H9 (cell line): ENCODE measurements around the gene PLEKHM3. TPM values are rescaled to one million over a fixed set of nuclear protein-coding genes. Genes with fewer than 3 reads are reported as not detected.

ENCODE experiments used
- DNase-seq: peaks from one replicate; pipeline ENCODE4 v3.0.0-alpha.2; 2017
- H2AFZ ChIP-seq: one replicate; pipeline ENCODE4 v1.6.1; 2013; ENCODE audit warnings: mild to moderate bottlenecking, low read length, control low read depth, moderate library complexity
- H2AK5ac ChIP-seq: 2 replicates; pipeline ENCODE4 v1.6.1; 2013; ENCODE audit warnings: low read length, control low read depth, mixed read lengths; ENCODE audit not compliant: insufficient read length
- H2BK120ac ChIP-seq: one replicate; pipeline ENCODE4 v1.6.1; 2013; ENCODE audit warnings: low read depth, mild to moderate bottlenecking, low read length, control low read depth, inconsistent platforms; ENCODE audit not compliant: poor library complexity, severe bottlenecking
- H2BK12ac ChIP-seq: 2 replicates; pipeline ENCODE4 v1.6.1; 2013; ENCODE audit warnings: low read length, control low read depth, mixed read lengths, low read depth; ENCODE audit not compliant: insufficient read length
- H2BK15ac ChIP-seq: 2 replicates; pipeline ENCODE4 v1.6.1; 2013; ENCODE audit warnings: low read depth, low read length, control low read depth
- H2BK20ac ChIP-seq: one replicate; pipeline ENCODE4 v1.6.1; 2013; ENCODE audit warnings: low read depth, mild to moderate bottlenecking, low read length, control low read depth, inconsistent platforms; ENCODE audit not compliant: poor library complexity, severe bottlenecking
- H2BK5ac ChIP-seq: 2 replicates; pipeline ENCODE4 v1.6.1; 2013; ENCODE audit warnings: low read length, control low read depth, mixed read lengths; ENCODE audit not compliant: insufficient read length
- H3K14ac ChIP-seq: 2 replicates; pipeline ENCODE4 v1.6.1; 2013; ENCODE audit warnings: low read length, control low read depth; ENCODE audit not compliant: insufficient read depth
- H3K18ac ChIP-seq: 2 replicates; pipeline ENCODE4 v1.6.1; 2013; ENCODE audit warnings: low read depth, mild to moderate bottlenecking, mixed read lengths, low read length, control low read depth; ENCODE audit not compliant: insufficient read length
- H3K23ac ChIP-seq: 2 replicates; pipeline ENCODE4 v1.6.1; 2013; ENCODE audit warnings: low read length, control low read depth, mixed read lengths, low read depth; ENCODE audit not compliant: insufficient read length
- H3K23me2 ChIP-seq: 2 replicates; pipeline ENCODE4 v1.6.1; 2013; ENCODE audit warnings: low read depth, mild to moderate bottlenecking, mixed read lengths, low read length, control low read depth; ENCODE audit not compliant: insufficient read length, poor library complexity, severe bottlenecking
- H3K27ac ChIP-seq: 2 replicates; pipeline ENCODE4 v1.5.1; 2013; ENCODE audit warnings: low read length, control low read depth, mixed read lengths, low read depth; ENCODE audit not compliant: insufficient read length
- H3K27me3 ChIP-seq: 2 replicates; pipeline ENCODE4 v1.6.1; 2013; ENCODE audit warnings: low read length, control low read depth, inconsistent platforms; ENCODE audit not compliant: insufficient read depth
- H3K4ac ChIP-seq: 2 replicates; pipeline ENCODE4 v1.6.1; 2013; ENCODE audit warnings: low read depth, mild to moderate bottlenecking, control low read depth, inconsistent platforms, low read length, moderate library complexity
- H3K4me1 ChIP-seq: 2 replicates; pipeline ENCODE4 v1.6.1; 2013; ENCODE audit warnings: low read length, control low read depth, inconsistent platforms; ENCODE audit not compliant: insufficient read depth
- H3K4me2 ChIP-seq: 2 replicates; pipeline ENCODE4 v1.6.1; 2013; ENCODE audit warnings: low read length, control low read depth, mixed read lengths; ENCODE audit not compliant: insufficient read length, insufficient read depth
- H3K56ac ChIP-seq: 2 replicates; pipeline ENCODE4 v1.6.1; 2013; ENCODE audit warnings: low read depth, mild to moderate bottlenecking, mixed read lengths, low read length, control low read depth; ENCODE audit not compliant: insufficient read length
- H3K79me1 ChIP-seq: 2 replicates; pipeline ENCODE4 v1.6.1; 2013; ENCODE audit warnings: low read depth, mild to moderate bottlenecking, moderate library complexity, low read length, control low read depth, inconsistent platforms; ENCODE audit not compliant: insufficient read depth, poor library complexity, severe bottlenecking
- H3K79me2 ChIP-seq: 2 replicates; pipeline ENCODE4 v1.6.1; 2013; ENCODE audit warnings: low read length, control low read depth, inconsistent platforms; ENCODE audit not compliant: insufficient read depth
- H3K9ac ChIP-seq: 2 replicates; pipeline ENCODE4 v1.6.1; 2013; ENCODE audit warnings: low read length, control low read depth, mixed read lengths; ENCODE audit not compliant: insufficient read length; ENCODE audit errors: extremely low read depth
- H3K9me3 ChIP-seq: one replicate; pipeline ENCODE4 v1.6.1; 2013; ENCODE audit warnings: low read depth, low read length, inconsistent platforms; ENCODE audit not compliant: control insufficient read depth
- H3T11ph ChIP-seq: one replicate; pipeline ENCODE4 v1.6.1; 2013; ENCODE audit warnings: mild to moderate bottlenecking, low read length, control low read depth, inconsistent platforms
- H4K20me1 ChIP-seq: one replicate; pipeline ENCODE4 v1.6.1; 2013; ENCODE audit not compliant: control insufficient read depth, insufficient read length, insufficient read depth
- H4K5ac ChIP-seq: 2 replicates; pipeline ENCODE4 v1.6.1; 2013; ENCODE audit warnings: low read depth, mild to moderate bottlenecking, mixed read lengths, low read length, control low read depth; ENCODE audit not compliant: insufficient read length
- H4K8ac ChIP-seq: replicated peaks from 2 replicates; pipeline ENCODE4 v1.6.1; 2013; ENCODE audit warnings: low read length, control low read depth, mixed read lengths, low read depth; ENCODE audit not compliant: insufficient read length
- H4K91ac ChIP-seq: 2 replicates; pipeline ENCODE4 v1.6.1; 2013; ENCODE audit warnings: low read depth, mild to moderate bottlenecking, moderate library complexity, mixed read lengths, low read length, control low read depth; ENCODE audit not compliant: insufficient read length
- H3K27ac Mint-ChIP-seq, 3 experiments: 2 replicates in 2 of 3; 3 replicates in 1 of 3; pipeline ENCODE4 v1.8.0; 2020 to 2021; ENCODE audit warnings: mixed read lengths in 3 of 3, mild to moderate bottlenecking in 1 of 3, moderate library complexity in 1 of 3
- H3K27me3 Mint-ChIP-seq: 2 replicates; pipeline ENCODE4 v1.8.0; 2021; ENCODE audit warnings: low read depth, mild to moderate bottlenecking, moderate library complexity, mixed read lengths
- H3K36me3 Mint-ChIP-seq, 3 experiments: 2 replicates in 2 of 3; 3 replicates in 1 of 3; pipeline ENCODE4 v1.8.0; 2020 to 2021; ENCODE audit warnings: low read depth in 3 of 3, mixed read lengths in 3 of 3; ENCODE audit not compliant: insufficient read depth in 1 of 3
- H3K4me1 Mint-ChIP-seq, 2 experiments: 2 replicates each; pipeline ENCODE4 v1.8.0; 2020; ENCODE audit warnings: mixed read lengths in 2 of 2
- H3K4me3 Mint-ChIP-seq, 2 experiments: 2 replicates in 1 of 2; 3 replicates in 1 of 2; pipeline ENCODE4 v1.8.0; 2020 to 2021; ENCODE audit warnings: mild to moderate bottlenecking in 2 of 2, mixed read lengths in 2 of 2, moderate library complexity in 1 of 2
- H3K9me3 Mint-ChIP-seq, 2 experiments: 2 replicates in 1 of 2; 3 replicates in 1 of 2; pipeline ENCODE4 v1.8.0; 2020; ENCODE audit warnings: mild to moderate bottlenecking in 2 of 2, mixed read lengths in 2 of 2, moderate library complexity in 1 of 2
- CTCF ChIP-seq: fragments of 200-600 bp; sonication (generic); conservative IDR thresholded peaks from 3 replicates; pipeline ENCODE4 v1.8.0; 2021; ENCODE audit warnings: antibody characterized with exemption, mild to moderate bottlenecking
- WGBS: extraction: QIAGEN DNeasy Blood & Tissue Kit; methylation state at CpG from one replicate; pipeline ENCODE4 v1.1.7; 2013; ENCODE audit warnings: missing lambda C conversion rate, low lambda C conversion rate, mixed read lengths; ENCODE audit not compliant: insufficient read length; ENCODE audit errors: extremely low coverage; 5-methylcytosine and 5-hydroxymethylcytosine counted together
- total RNA-seq: library from RNA; stranded (reverse); gene quantifications from 2 replicates; pipeline ENCODE4 v1.2.1, GENCODE V29; 2021

The PLEKHM3 gene
- total RNA-seq, 1 experiment from 2014 or later: 7.5 TPM

- TF ChIP-seq CTCF: no peak
- Histone ChIP-seq H3K23me2 (peaks cover 26% of the 10 kb centered on the region), H2BK15ac (no peak overlapping the region), H3T11ph (no peak overlapping the region), H2AK5ac (no peak overlapping the region), H3K27ac (no peak overlapping the region), H4K5ac (no peak overlapping the region), H2BK20ac (no peak overlapping the region), H3K9ac (no peak overlapping the region), H2AFZ (no peak overlapping the region), H2BK5ac (no peak overlapping the region), H3K79me1 (no peaks in the 10 kb centered on the region), H3K4me1 (peaks cover 4% of the 10 kb centered on the region; the same call in 1 of the 2 replicates), H3K4me2 (peak overlapping the region; percentile 84), H3K14ac (no peak overlapping the region), H3K23ac (no peak overlapping the region), H3K27me3 (no peaks in the 10 kb centered on the region), H4K91ac (no peak overlapping the region), H3K79me2 (peaks cover 14% of the 10 kb centered on the region; the same call in 1 of the 2 replicates), H3K56ac (no peak overlapping the region), H3K18ac (peak overlapping the region; percentile 57), H4K20me1 (peaks cover 8% of the 10 kb centered on the region), H2BK12ac (peak overlapping the region; percentile 53), H3K4ac (no peak overlapping the region), H3K9me3 (no peaks in the 10 kb centered on the region), H2BK120ac (no peak overlapping the region), H4K8ac (no peak overlapping the region)
- WGBS: no CpG with 5 or more reads among the region's 14 CpGs
- H3K27ac Mint-ChIP-seq: peak overlapping the region in 1 of 3 experiments; percentile 71; a peak in 3 of 7 replicates
- peaks cover 12 to 24% (median 20%) of the 10 kb centered on the region in 3 experiments for H3K36me3 Mint-ChIP-seq
- H3K4me1 Mint-ChIP-seq: peaks cover 43 to 62% of the 10 kb centered on the region in 2 experiments
- DNase-seq: no peak
- peak overlapping the region in 1 of 2 experiments; percentile 19; a peak in 3 of 5 replicates for H3K4me3 Mint-ChIP-seq
- H3K9me3 Mint-ChIP-seq: no peaks in the 10 kb centered on the region; a peak in 1 of 5 replicates
- no peaks in the 10 kb centered on the region for H3K27me3 Mint-ChIP-seq
Measured at GRCh38 chr2:207771421-207771820, 253.9 kb downstream of the PLEKHM3 start.

Other genes starting within 250 kb of the PLEKHM3 start
- gene CRYGD, start 99.0 kb upstream of the PLEKHM3 start, total RNA-seq: not detected in 2 replicates
- not detected in 2 replicates for gene CRYGC, start 104.3 kb upstream of the PLEKHM3 start, total RNA-seq
- 0.86 TPM in 1 of 2 replicates, not detected in the other for gene CRYGB, start 120.6 kb upstream of the PLEKHM3 start, total RNA-seq
- not detected in 2 replicates for gene CRYGA, start 138.1 kb upstream of the PLEKHM3 start, total RNA-seq
- not detected in 2 replicates for gene C2orf80, start 164.5 kb upstream of the PLEKHM3 start, total RNA-seq
- 232 and 234 TPM in 2 replicates for gene IDH1, start 229.5 kb upstream of the PLEKHM3 start, total RNA-seq
- gene PIKFYVE, start 240.7 kb upstream of the PLEKHM3 start, total RNA-seq: 25.7 and 27.2 TPM in 2 replicates